ENCODE measurements around the gene PIP4K2A.

GRCh38 chr10:22495396-22495795 is 219.0 kb downstream of the PIP4K2A start:
- TF ChIP-seq EZH2 (IDR thresholded peaks at IDR 0.05; ENCODE audit: low read length, unreplicated experiment) = no peak
- TF ChIP-seq, protein P1, sequence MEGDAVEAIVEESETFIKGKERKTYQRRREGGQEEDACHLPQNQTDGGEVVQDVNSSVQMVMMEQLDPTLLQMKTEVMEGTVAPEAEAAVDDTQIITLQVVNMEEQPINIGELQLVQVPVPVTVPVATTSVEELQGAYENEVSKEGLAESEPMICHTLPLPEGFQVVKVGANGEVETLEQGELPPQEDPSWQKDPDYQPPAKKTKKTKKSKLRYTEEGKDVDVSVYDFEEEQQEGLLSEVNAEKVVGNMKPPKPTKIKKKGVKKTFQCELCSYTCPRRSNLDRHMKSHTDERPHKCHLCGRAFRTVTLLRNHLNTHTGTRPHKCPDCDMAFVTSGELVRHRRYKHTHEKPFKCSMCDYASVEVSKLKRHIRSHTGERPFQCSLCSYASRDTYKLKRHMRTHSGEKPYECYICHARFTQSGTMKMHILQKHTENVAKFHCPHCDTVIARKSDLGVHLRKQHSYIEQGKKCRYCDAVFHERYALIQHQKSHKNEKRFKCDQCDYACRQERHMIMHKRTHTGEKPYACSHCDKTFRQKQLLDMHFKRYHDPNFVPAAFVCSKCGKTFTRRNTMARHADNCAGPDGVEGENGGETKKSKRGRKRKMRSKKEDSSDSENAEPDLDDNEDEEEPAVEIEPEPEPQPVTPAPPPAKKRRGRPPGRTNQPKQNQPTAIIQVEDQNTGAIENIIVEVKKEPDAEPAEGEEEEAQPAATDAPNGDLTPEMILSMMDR (conservative IDR thresholded peaks at IDR 0.05; ENCODE audit: low read depth, low read length) = no peak
- no peak for TF ChIP-seq EZH2phosphoT487 (IDR thresholded peaks at IDR 0.05; ENCODE audit: borderline replicate concordance, low read length)

All from PC-3 (cell line).